Measurements from ENCODE around the gene AATK. TPM values are rescaled to one million over a fixed set of nuclear protein-coding genes. Genes with fewer than 3 reads are reported as not detected.

Gene AATK
- total and polyA plus RNA-seq, 2 of the 13 experiments (the other 11 are each of a cell fraction or from before 2014, with no cell fraction given): 2.9 to 8.4 TPM

GRCh38 chr17:81161972-81162371 is 4.0 kb downstream of the AATK start:
- Histone ChIP-seq H3K4me1 (ENCODE audit: insufficient read depth, low read length) (peaks cover 24% of the 10 kb centered on the region), H4K20me1 (ENCODE audit: insufficient read depth, low read length) (no peaks in the 10 kb centered on the region), H3K9me3 (ENCODE audit: low read length) (no peaks in the 10 kb centered on the region), H3K4me2 (ENCODE audit: low read depth, low read length) (no peak overlapping the region), H3K36me3 (replicated peaks in 1 of 2; ENCODE audit: control insufficient read depth in 1 of 2, insufficient read depth in 2 of 2, low read length in 2 of 2) (no peaks in the 10 kb centered on the region), H3K27me3 (ENCODE audit: control insufficient read depth in 1 of 2, insufficient read depth in 2 of 2, low read length in 2 of 2) (no peaks in the 10 kb centered on the region), H3K9ac (ENCODE audit: insufficient read depth, low read depth, low read length) (no peak overlapping the region), H3K79me2 (ENCODE audit: insufficient read depth, low read length) (no peaks in the 10 kb centered on the region), H3K27ac (ENCODE audit: extremely low read length, insufficient read depth, low read length) (no peak overlapping the region), H3K4me3 (replicated peaks in 1 of 3; ENCODE audit: insufficient read depth in 1 of 3, low read depth in 2 of 3, low read length in 3 of 3) (no peak overlapping the region), H2AFZ (ENCODE audit: low read length) (no peak overlapping the region)
- no peak for TF ChIP-seq HINFP (CRISPR knock-in tag; IDR thresholded peaks at IDR 0.05; ENCODE audit: low read depth)
- TF ChIP-seq ISX (CRISPR knock-in tag; conservative IDR thresholded peaks at IDR 0.05): no peak
- no peak for TF ChIP-seq FOXP1 (IDR thresholded peaks at IDR 0.05)
- TF ChIP-seq FOXP1 (CRISPR knock-in tag; IDR thresholded peaks at IDR 0.05): no peak
- TF ChIP-seq JUND (CRISPR knock-in tag; IDR thresholded peaks at IDR 0.05): no peak
- TF ChIP-seq TFDP2 (CRISPR knock-in tag; IDR thresholded peaks at IDR 0.05): no peak
- TF ChIP-seq ZNF749 (CRISPR knock-in tag; IDR thresholded peaks at IDR 0.05; ENCODE audit: borderline replicate concordance): no peak
- TF ChIP-seq FOXJ3 (CRISPR knock-in tag; IDR thresholded peaks at IDR 0.05; ENCODE audit: borderline replicate concordance): no peak
- no peak for TF ChIP-seq ZNF616 (CRISPR knock-in tag; IDR thresholded peaks at IDR 0.05; ENCODE audit: low read depth)
- no peak for TF ChIP-seq ZNF776 (CRISPR knock-in tag; IDR thresholded peaks at IDR 0.05)
- TF ChIP-seq ZNF703 (CRISPR knock-in tag; IDR thresholded peaks at IDR 0.05; ENCODE audit: borderline replicate concordance): no peak
- TF ChIP-seq SUZ12 (IDR thresholded peaks at IDR 0.05; ENCODE audit: low read depth, low read length): no peak
- TF ChIP-seq ZNF430 (CRISPR knock-in tag; IDR thresholded peaks at IDR 0.05): no peak
- POLR2A ChIA-PET: no interaction called here
- intact Hi-C loops (cut with micrococcal nuclease; ENCODE audit: unreplicated experiment): no loop called here
- no peak for DNase-seq (ENCODE audit: low spot score)
- no TSS peak for BruUV-seq (replicated peaks)
- in situ Hi-C loops (cut with HindIII; ENCODE audit: extremely low pct_ligation_motif_present, low pct_unique_long_range_greater_than_20kb): no loop called here
- WGBS (ENCODE audit: low lambda C conversion rate): 97% methylated on average over 16 of the region's 16 CpGs
- FAIRE-seq: no peak
- ATAC-seq: no peak
- CTCF ChIA-PET (ENCODE audit: low intra/inter-chr PET ratio, low total read pairs): no interaction called here

Data from HepG2 (cell line).